GM23248 (cell line): ENCODE data around the gene HTR2A. TPM values are rescaled to one million over a fixed set of nuclear protein-coding genes. Genes with fewer than 3 reads are reported as not detected.

Experiments
- DNase-seq: peaks from one replicate; pipeline ENCODE4 v3.0.0-alpha.2; 2015
- H2AFZ ChIP-seq: fragments of 200-600 bp; sonication (generic); 2 replicates; pipeline ENCODE4 v1.6.1; 2016; ENCODE audit warnings: antibody characterized with exemption
- H3F3A ChIP-seq: fragments of 200-600 bp; sonication (generic); 2 replicates; pipeline ENCODE4 v1.6.1; 2016; ENCODE audit warnings: mild to moderate bottlenecking, antibody characterized with exemption, mixed run types; ENCODE audit not compliant: insufficient read depth
- H3K27ac ChIP-seq: fragments of 200-600 bp; sonication (generic); 2 replicates; pipeline ENCODE4 v1.5.1; 2016; ENCODE audit warnings: mild to moderate bottlenecking
- H3K27me3 ChIP-seq: fragments of 200-600 bp; sonication (generic); replicated peaks from 2 replicates; pipeline ENCODE4 v1.6.1; 2016; ENCODE audit warnings: mild to moderate bottlenecking; ENCODE audit not compliant: insufficient read depth
- H3K36me3 ChIP-seq: fragments of 200-600 bp; sonication (generic); 2 replicates; pipeline ENCODE4 v1.6.1; 2016; ENCODE audit warnings: low read depth, mild to moderate bottlenecking
- H3K4me1 ChIP-seq: fragments of 200-600 bp; sonication (generic); 2 replicates; pipeline ENCODE4 v1.6.1; 2016; ENCODE audit warnings: mild to moderate bottlenecking; ENCODE audit not compliant: insufficient read depth
- H3K4me2 ChIP-seq: fragments of 200-600 bp; sonication (generic); one replicate; pipeline ENCODE4 v1.6.1; 2016; ENCODE audit warnings: mild to moderate bottlenecking; ENCODE audit not compliant: unreplicated experiment
- H3K4me3 ChIP-seq: fragments of 200-600 bp; sonication (generic); 2 replicates; pipeline ENCODE4 v1.5.1; 2016; ENCODE audit warnings: mild to moderate bottlenecking
- H3K79me2 ChIP-seq: fragments of 200-600 bp; sonication (generic); 2 replicates; pipeline ENCODE4 v1.6.1; 2016; ENCODE audit warnings: mild to moderate bottlenecking; ENCODE audit not compliant: insufficient read depth
- H3K9ac ChIP-seq: fragments of 200-600 bp; sonication (generic); 2 replicates; pipeline ENCODE4 v1.6.1; 2016; ENCODE audit warnings: mild to moderate bottlenecking
- H3K9me2 ChIP-seq: fragments of 200-600 bp; sonication (generic); 2 replicates; pipeline ENCODE4 v1.6.1; 2016; ENCODE audit warnings: mixed run types, mild to moderate bottlenecking, moderate library complexity; ENCODE audit not compliant: insufficient read depth
- H3K9me3 ChIP-seq: fragments of 200-600 bp; sonication (generic); one replicate; pipeline ENCODE4 v1.6.1; 2017; ENCODE audit warnings: low read depth
- H4K20me1 ChIP-seq: fragments of 200-600 bp; sonication (generic); 2 replicates; pipeline ENCODE4 v1.6.0; 2016; ENCODE audit not compliant: insufficient read depth
- EZH2 ChIP-seq: fragments of 200-600 bp; sonication (generic); IDR thresholded peaks from 2 replicates; pipeline ENCODE4 v1.6.1; 2018; ENCODE audit warnings: antibody characterized with exemption, mild to moderate bottlenecking; ENCODE audit not compliant: insufficient read depth, poor library complexity, severe bottlenecking
- EZH2phosphoT487 ChIP-seq: fragments of 200-600 bp; sonication (generic); IDR thresholded peaks from 2 replicates; pipeline ENCODE4 v1.6.1; 2018; ENCODE audit warnings: antibody characterized with exemption, moderate library complexity, mild to moderate bottlenecking, low read depth; ENCODE audit not compliant: insufficient read depth
- WGBS, 2 experiments: methylation state at CpG; one replicate each; pipeline ENCODE4 v1.1.6; 2015 to 2017; ENCODE audit warnings: low lambda C conversion rate in 2 of 2, low coverage in 1 of 2; ENCODE audit errors: missing lambda C conversion rate in 2 of 2; 5-methylcytosine and 5-hydroxymethylcytosine counted together
- in situ Hi-C: fragments of 300-500 bp; cut with MboI; formaldehyde crosslinking; loops from 2 replicates; pipeline ENCODE4 v1.15.0; 2020
- polyA plus RNA-seq: library from polyadenylated mRNA; unstranded; fragments of >200 nt; fragmentation: Nextera tagmentation; extraction: Ambion mirVana; gene quantifications from 2 replicates; pipeline ENCODE4 v1.2.1, GENCODE V29; 2016
- total RNA-seq: library from RNA; depleted of rRNA; stranded (reverse); fragments of >200 nt; shearing (Covaris generic); gene quantifications from 2 replicates; pipeline ENCODE4 v1.2.3, GENCODE V29; 2014

The HTR2A gene
- total and polyA plus RNA-seq, 2 experiments from 2014 or later, result 2.0 to 2.1 TPM

DNA sequence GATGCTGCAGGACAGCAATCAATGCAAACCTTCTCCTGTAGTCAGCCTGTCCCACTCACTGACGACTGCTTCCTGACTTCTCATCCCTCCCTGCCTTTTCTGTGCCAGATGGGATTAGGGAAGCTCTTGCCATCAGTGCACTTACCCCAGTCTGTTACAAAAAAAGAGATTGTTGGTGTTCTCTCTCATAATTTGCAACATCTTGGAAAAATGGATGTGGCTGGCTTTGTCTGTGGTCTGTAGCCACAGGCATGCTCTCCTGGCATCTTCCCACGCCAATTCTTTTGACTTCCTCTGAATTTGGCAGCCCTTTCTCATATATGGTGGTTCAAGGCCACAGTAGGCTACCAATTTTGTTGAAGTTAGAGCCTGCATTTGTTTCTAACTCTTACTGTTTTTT lies 11.6 kb upstream of the HTR2A start:
- peak overlapping the region; percentile 3; the same call in 1 of the 2 replicates for H3K4me3 ChIP-seq
- no peaks in the 10 kb centered on the region for H3K9me3 ChIP-seq
- peaks cover 46% of the 10 kb centered on the region for H3K4me1 ChIP-seq
- H3K79me2 ChIP-seq, result no peaks in the 10 kb centered on the region
- no peak overlapping the region for H3K9ac ChIP-seq
- H3K27ac ChIP-seq, result peak overlapping the region; percentile 57
- no peaks in the 10 kb centered on the region for H3K36me3 ChIP-seq
- H3K9me2 ChIP-seq, result no peaks in the 10 kb centered on the region; the same call in 1 of the 2 replicates
- peak overlapping the region; percentile 52 for H3K4me2 ChIP-seq
- peak; percentile 91 for DNase-seq
- peaks cover 30% of the 10 kb centered on the region for H3F3A ChIP-seq
- TF ChIP-seq EZH2, result no peak
- TF ChIP-seq EZH2phosphoT487, result no peak
- H3K27me3 ChIP-seq, result no peaks in the 10 kb centered on the region
- in situ Hi-C loops, result no loop called here
- no peak overlapping the region for H2AFZ ChIP-seq
- 3 to 4% methylated on average over 2 of the region's 2 CpGs for WGBS, 2 experiments
- H4K20me1 ChIP-seq, result no peaks in the 10 kb centered on the region

GRCh38 chr13:46906405-46906804 lies 9.6 kb upstream of the HTR2A start:
- H3K9me3 ChIP-seq, result no peaks in the 10 kb centered on the region
- in situ Hi-C loops, result no loop called here
- no peak overlapping the region for H3K9ac ChIP-seq

DNA sequence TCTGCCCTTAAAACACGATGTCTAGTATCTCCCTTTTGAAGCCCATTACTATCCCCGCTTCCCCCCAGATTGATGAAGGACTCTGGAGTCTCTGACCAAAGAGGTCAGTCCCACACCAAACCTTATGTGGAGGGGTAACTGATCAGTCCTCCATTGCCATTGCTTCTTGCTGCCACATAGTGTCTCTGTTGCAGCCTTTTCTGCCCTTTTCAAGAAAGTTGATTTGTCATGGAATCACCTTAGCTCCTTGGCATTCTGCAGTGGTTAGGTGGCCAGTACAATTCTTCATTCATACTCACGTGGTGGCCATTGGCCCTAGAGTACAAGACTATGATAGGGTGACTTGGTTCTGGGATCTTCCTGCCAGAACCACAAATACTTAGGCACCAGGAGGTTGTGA lies 8.4 kb upstream of the HTR2A start:
- no peak for TF ChIP-seq EZH2phosphoT487
- TF ChIP-seq EZH2, result no peak
- Histone ChIP-seq H2AFZ (no peak overlapping the region), H3K9me3 (no peaks in the 10 kb centered on the region), H3K9me2 (no peaks in the 10 kb centered on the region; the same call in 1 of the 2 replicates), H3K27me3 (no peaks in the 10 kb centered on the region), H3K9ac (no peak overlapping the region), H3K36me3 (no peaks in the 10 kb centered on the region), H3K4me1 (peaks cover 46% of the 10 kb centered on the region), H3K4me3 (no peak overlapping the region), H3K4me2 (no peak overlapping the region), H3F3A (peaks cover 33% of the 10 kb centered on the region), H3K79me2 (no peaks in the 10 kb centered on the region), H4K20me1 (no peaks in the 10 kb centered on the region), H3K27ac (no peak overlapping the region)
- in situ Hi-C loops, result no loop called here
- WGBS, 2 experiments, result 70% methylated on average over 3 of the region's 3 CpGs
- peak; percentile 54 for DNase-seq

More at GRCh38 chr13:46906405-46906804, 9.6 kb upstream of the HTR2A start:
- peaks cover 33% of the 10 kb centered on the region for H3F3A ChIP-seq
- no peak overlapping the region for H3K4me3 ChIP-seq
- TF ChIP-seq EZH2phosphoT487 (no peak), EZH2 (no peak)
- no peaks in the 10 kb centered on the region for H3K36me3 ChIP-seq
- peaks cover 50% of the 10 kb centered on the region for H3K4me1 ChIP-seq
- H3K27ac ChIP-seq, result no peak overlapping the region
- no peaks in the 10 kb centered on the region; the same call in 1 of the 2 replicates for H3K9me2 ChIP-seq
- H2AFZ ChIP-seq, result no peak overlapping the region
- DNase-seq, result peak; percentile 62
- no peaks in the 10 kb centered on the region for H3K27me3 ChIP-seq
- H4K20me1 ChIP-seq, result no peaks in the 10 kb centered on the region
- no peaks in the 10 kb centered on the region for H3K79me2 ChIP-seq
- no peak overlapping the region for H3K4me2 ChIP-seq

- 0 out of 2 replicates have a peak overlapping the region, but pooled peaks have one; percentile 15 for H2AFZ ChIP-seq
- H3K27me3 ChIP-seq, result no peaks in the 10 kb centered on the region
- no peaks in the 10 kb centered on the region; the same call in 1 of the 2 replicates for H3K9me2 ChIP-seq
- no peaks in the 10 kb centered on the region for H3K79me2 ChIP-seq
- no peaks in the 10 kb centered on the region for H3K9me3 ChIP-seq
- H3K27ac ChIP-seq, result no peak overlapping the region; the same call in 1 of the 2 replicates
- H3K4me2 ChIP-seq, result no peak overlapping the region
- no peak overlapping the region for H3K9ac ChIP-seq
- H3K4me1 ChIP-seq, result peaks cover 31% of the 10 kb centered on the region
- H3K36me3 ChIP-seq, result no peaks in the 10 kb centered on the region
- H4K20me1 ChIP-seq, result no peaks in the 10 kb centered on the region
- WGBS, 2 experiments, result 0% methylated on average over 1 of the region's 1 CpG
- in situ Hi-C loops, result no loop called here
- peak; percentile 67 for DNase-seq
- peaks cover 18% of the 10 kb centered on the region for H3F3A ChIP-seq
- H3K4me3 ChIP-seq, result no peak overlapping the region
- no peak for TF ChIP-seq EZH2phosphoT487
- no peak for TF ChIP-seq EZH2
Observed at GRCh38 chr13:46903748-46904147, 6.9 kb upstream of the HTR2A start.

DNA sequence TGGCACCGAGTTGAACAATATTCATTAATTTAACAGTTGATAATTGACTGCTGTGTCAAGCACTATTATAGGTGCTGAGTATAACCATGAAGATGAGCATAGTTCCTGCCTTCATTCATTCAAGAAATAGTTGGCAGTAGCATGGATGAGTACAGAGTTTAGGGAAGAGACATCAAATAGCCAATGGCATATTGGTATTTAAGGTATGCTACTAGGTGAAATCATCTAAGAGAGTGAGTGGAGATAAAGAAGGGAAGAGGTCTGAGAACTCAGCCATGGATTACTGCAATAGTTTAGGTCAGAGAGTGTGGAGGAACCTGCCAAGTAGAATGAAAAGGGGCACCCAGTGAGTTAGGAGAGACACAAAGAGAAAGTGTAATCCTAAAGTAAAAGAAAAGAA lies 4.9 kb upstream of the HTR2A start:
- in situ Hi-C loops, result no loop called here
- Histone ChIP-seq H3K4me1 (peaks cover 20% of the 10 kb centered on the region), H3K9me3 (no peaks in the 10 kb centered on the region), H3K27me3 (no peaks in the 10 kb centered on the region), H2AFZ (no peak overlapping the region), H3K4me2 (no peak overlapping the region), H3K9me2 (no peaks in the 10 kb centered on the region; the same call in 1 of the 2 replicates), H3K79me2 (no peaks in the 10 kb centered on the region), H3K4me3 (no peak overlapping the region), H4K20me1 (no peaks in the 10 kb centered on the region), H3K9ac (no peak overlapping the region), H3K27ac (no peak overlapping the region), H3F3A (peaks cover 9% of the 10 kb centered on the region), H3K36me3 (no peaks in the 10 kb centered on the region)
- no peak for DNase-seq
- 83 to 90% methylated on average over 1 of the region's 1 CpG for WGBS, 2 experiments
- TF ChIP-seq EZH2phosphoT487 (no peak), EZH2 (no peak)
